Glomerular endothelial cell (primary cell): ENCODE measurements around the gene MAP3K4. TPM values are rescaled to one million over a fixed set of nuclear protein-coding genes. Genes with fewer than 3 reads are reported as not detected.

Experiments used
- DNase-seq: peaks from one replicate; pipeline ENCODE4 v3.0.0-alpha.2; 2011; ENCODE audit warnings: low read depth, low spot score; ENCODE audit errors: extremely low read depth
- total RNA-seq: library from RNA; depleted of rRNA; stranded (reverse); fragments of >200 nt; gene quantifications from 2 replicates; pipeline ENCODE4 v1.2.3, GENCODE V29; 2015

The MAP3K4 gene
- total RNA-seq, 1 donor from 2014 or later = 17.0 TPM

- DNase-seq = no peak
These were observed 147.2 kb downstream of the MAP3K4 start for GRCh38 chr6:161138543-161139303.

GRCh38 chr6:161139304-161139765 lies 147.8 kb downstream of the MAP3K4 start:
- no peak for DNase-seq

- no peak for DNase-seq
These were observed 148.4 kb downstream of the MAP3K4 start for GRCh38 chr6:161139766-161140553.

GRCh38 chr6:161140554-161140875 lies 148.9 kb downstream of the MAP3K4 start:
- no peak for DNase-seq

GRCh38 chr6:161141173-161141572 lies 149.6 kb downstream of the MAP3K4 start:
- no peak for DNase-seq

GRCh38 chr6:161142957-161143296 lies 151.4 kb downstream of the MAP3K4 start:
- DNase-seq = no peak

GRCh38 chr6:161143663-161144430 lies 152.3 kb downstream of the MAP3K4 start:
- no peak for DNase-seq

GRCh38 chr6:161150136-161150535 lies 158.6 kb downstream of the MAP3K4 start:
- no peak for DNase-seq

- no peak for DNase-seq
These were observed 159.0 kb downstream of the MAP3K4 start for GRCh38 chr6:161150566-161150965.

- no peak for DNase-seq
These were observed 159.6 kb downstream of the MAP3K4 start for GRCh38 chr6:161151059-161151645.

- DNase-seq = no peak
These were observed 160.3 kb downstream of the MAP3K4 start for GRCh38 chr6:161151660-161152526.

GRCh38 chr6:161152527-161152862 lies 160.9 kb downstream of the MAP3K4 start:
- DNase-seq = no peak

- no peak for DNase-seq
These were observed 161.5 kb downstream of the MAP3K4 start for GRCh38 chr6:161152907-161153662.

- no peak for DNase-seq
These were observed 162.2 kb downstream of the MAP3K4 start for GRCh38 chr6:161153725-161154124.

GRCh38 chr6:161154796-161155335 lies 163.3 kb downstream of the MAP3K4 start:
- DNase-seq = no peak

GRCh38 chr6:161161121-161161520 lies 169.6 kb downstream of the MAP3K4 start:
- DNase-seq = no peak

GRCh38 chr6:161161889-161162624 lies 170.5 kb downstream of the MAP3K4 start:
- DNase-seq = no peak

GRCh38 chr6:161162722-161163121 lies 171.2 kb downstream of the MAP3K4 start:
- no peak for DNase-seq
